NB4 (cell line): ENCODE data around the gene NPAS3.

Experiments
- DNase-seq: peaks from one replicate; pipeline ENCODE4 v3.0.0; 2010; ENCODE audit warnings: low read depth
- H3K4me3 ChIP-seq: one replicate; pipeline ENCODE4 v1.5.1; 2011; ENCODE audit warnings: mild to moderate bottlenecking, low read depth, low read length, moderate library complexity
- CTCF ChIP-seq: IDR thresholded peaks from one replicate; pipeline ENCODE4 v1.5.1; 2012; ENCODE audit warnings: low read depth, low read length
- MAX ChIP-seq: IDR thresholded peaks from 2 replicates; pipeline ENCODE4 v1.6.1; 2011; ENCODE audit warnings: low read depth, low read length
- MYC ChIP-seq: IDR thresholded peaks from 2 replicates; pipeline ENCODE4 v1.6.1; 2011; ENCODE audit warnings: low read depth, low read length
- POLR2A ChIP-seq: IDR thresholded peaks from 2 replicates; pipeline ENCODE4 v1.6.1; 2011; ENCODE audit warnings: mild to moderate bottlenecking; ENCODE audit not compliant: insufficient read length; ENCODE audit errors: extremely low read depth

NPAS3 gene

GRCh38 chr14:33682760-33683159 is 744.1 kb downstream of the NPAS3 start:
- TF ChIP-seq MYC (no peak), POLR2A (no peak), MAX (no peak), CTCF (no peak)
- no peak overlapping the region for H3K4me3 ChIP-seq
- no peak for DNase-seq

- TF ChIP-seq CTCF (no peak), MYC (no peak), MAX (no peak), POLR2A (no peak)
- no peak for DNase-seq
- H3K4me3 ChIP-seq, result no peak overlapping the region
Measured at GRCh38 chr14:33685026-33685425, 746.3 kb downstream of the NPAS3 start.

- no peak for TF ChIP-seq MYC
- TF ChIP-seq POLR2A, result no peak
- DNase-seq, result no peak
- no peak overlapping the region for H3K4me3 ChIP-seq
Measured at GRCh38 chr14:33685698-33686097, 747.0 kb downstream of the NPAS3 start.

GRCh38 chr14:33686218-33686617 is 747.5 kb downstream of the NPAS3 start:
- TF ChIP-seq MAX, result no peak
- TF ChIP-seq CTCF, result no peak
- no peak for TF ChIP-seq POLR2A
- TF ChIP-seq MYC, result no peak
- H3K4me3 ChIP-seq, result no peak overlapping the region
- DNase-seq, result no peak

GRCh38 chr14:33686856-33687255 is 748.2 kb downstream of the NPAS3 start:
- no peak for DNase-seq
- H3K4me3 ChIP-seq, result no peak overlapping the region
- TF ChIP-seq CTCF (no peak), POLR2A (no peak), MYC (no peak), MAX (no peak)

- DNase-seq, result no peak
- no peak overlapping the region for H3K4me3 ChIP-seq
- TF ChIP-seq POLR2A (no peak), CTCF (no peak)
Measured at GRCh38 chr14:33689680-33690079, 751.0 kb downstream of the NPAS3 start.

GRCh38 chr14:33691907-33692306 is 753.2 kb downstream of the NPAS3 start:
- no peak for TF ChIP-seq POLR2A
- no peak for DNase-seq
- no peak overlapping the region for H3K4me3 ChIP-seq
